Neural crest cell (in vitro differentiated cells): ENCODE results near the gene RBX1. TPM values are rescaled to one million over a fixed set of nuclear protein-coding genes. Genes with fewer than 3 reads are reported as not detected.

Experiments
- DNase-seq: peaks from one replicate; pipeline ENCODE4 v3.0.0; 2021; ENCODE audit warnings: low read depth, mixed read lengths, low spot score
- H3K27ac Mint-ChIP-seq: one replicate; pipeline ENCODE4 v1.8.0; 2021; ENCODE audit warnings: mild to moderate bottlenecking, mixed read lengths; ENCODE audit not compliant: unreplicated experiment
- H3K27me3 Mint-ChIP-seq: 2 replicates; pipeline ENCODE4 v1.8.0; 2021; ENCODE audit warnings: low read depth, mild to moderate bottlenecking, mixed read lengths
- H3K36me3 Mint-ChIP-seq: 2 replicates; pipeline ENCODE4 v1.8.0; 2021; ENCODE audit warnings: low read depth, mild to moderate bottlenecking, mixed read lengths
- H3K4me1 Mint-ChIP-seq: 2 replicates; pipeline ENCODE4 v1.8.0; 2021; ENCODE audit warnings: mixed read lengths
- H3K4me3 Mint-ChIP-seq: one replicate; pipeline ENCODE4 v1.8.0; 2021; ENCODE audit warnings: mild to moderate bottlenecking, mixed read lengths
- H3K9me3 Mint-ChIP-seq: 2 replicates; pipeline ENCODE4 v1.8.0; 2021; ENCODE audit warnings: mixed read lengths
- CTCF ChIP-seq: fragments of 200-600 bp; sonication (generic); conservative IDR thresholded peaks from 2 replicates; pipeline ENCODE4 v1.5.0; 2021; ENCODE audit warnings: antibody characterized with exemption, mild to moderate bottlenecking
- total RNA-seq: library from RNA; stranded (reverse); gene quantifications from 2 replicates; pipeline ENCODE4 v1.2.1, GENCODE V29; 2021

Gene RBX1
- total RNA-seq, 1 donor from 2014 or later = 75.5 TPM

GRCh38 chr22:40951795-40952605, 822 bp downstream of the RBX1 start:
- H3K9me3 Mint-ChIP-seq = no peaks in the 10 kb centered on the region
- peak overlapping the region; percentile 63 for H3K27ac Mint-ChIP-seq
- H3K4me3 Mint-ChIP-seq = peak overlapping the region; percentile 100
- H3K27me3 Mint-ChIP-seq = peaks cover 3% of the 10 kb centered on the region
- peaks cover 22% of the 10 kb centered on the region for H3K4me1 Mint-ChIP-seq
- no peak for TF ChIP-seq CTCF
- H3K36me3 Mint-ChIP-seq = peaks cover 2% of the 10 kb centered on the region
- no peak for DNase-seq

- peak overlapping the region; percentile 100 for H3K4me3 Mint-ChIP-seq
- DNase-seq = no peak
- TF ChIP-seq CTCF = no peak
- no peaks in the 10 kb centered on the region for H3K9me3 Mint-ChIP-seq
- peaks cover 3% of the 10 kb centered on the region for H3K27me3 Mint-ChIP-seq
- H3K36me3 Mint-ChIP-seq = peaks cover 2% of the 10 kb centered on the region
- H3K4me1 Mint-ChIP-seq = peaks cover 22% of the 10 kb centered on the region
- H3K27ac Mint-ChIP-seq = no peak overlapping the region
Observed at GRCh38 chr22:40953471-40953870, 2.3 kb downstream of the RBX1 start.

GRCh38 chr22:40954113-40954512, 2.9 kb downstream of the RBX1 start:
- H3K27me3 Mint-ChIP-seq = peaks cover 3% of the 10 kb centered on the region
- peaks cover 22% of the 10 kb centered on the region for H3K4me1 Mint-ChIP-seq
- TF ChIP-seq CTCF = no peak
- no peaks in the 10 kb centered on the region for H3K9me3 Mint-ChIP-seq
- no peak for DNase-seq
- peak overlapping the region; percentile 100 for H3K4me3 Mint-ChIP-seq
- peaks cover 2% of the 10 kb centered on the region for H3K36me3 Mint-ChIP-seq
- no peak overlapping the region for H3K27ac Mint-ChIP-seq

- Mint-ChIP-seq H3K4me1 (peaks cover 18% of the 10 kb centered on the region), H3K9me3 (no peaks in the 10 kb centered on the region), H3K36me3 (peaks cover 4% of the 10 kb centered on the region), H3K27me3 (peaks cover 3% of the 10 kb centered on the region), H3K4me3 (no peak overlapping the region), H3K27ac (no peak overlapping the region)
- no peak for TF ChIP-seq CTCF
- no peak for DNase-seq
Observed at GRCh38 chr22:40955571-40955970, 4.4 kb downstream of the RBX1 start.

- Mint-ChIP-seq H3K27me3 (no peaks in the 10 kb centered on the region), H3K4me3 (no peak overlapping the region), H3K36me3 (peaks cover 6% of the 10 kb centered on the region), H3K9me3 (no peaks in the 10 kb centered on the region), H3K27ac (no peak overlapping the region), H3K4me1 (peaks cover 7% of the 10 kb centered on the region)
- TF ChIP-seq CTCF = no peak
- no peak for DNase-seq
Observed at GRCh38 chr22:40957601-40958000, 6.4 kb downstream of the RBX1 start.
